Naive thymus-derived CD4-positive, alpha-beta T cell (primary cell): ENCODE data around the gene FNIP1. TPM values are rescaled to one million over a fixed set of nuclear protein-coding genes. Genes with fewer than 3 reads are reported as not detected.

ENCODE experiments used
- ATAC-seq: fragments of 150-1000 bp; cut with Tn5 transposase; 2 replicates; pipeline ENCODE4 v1.10.0; 2021; ENCODE audit warnings: mild to moderate bottlenecking, moderate library complexity
- CTCF ChIA-PET: fragments of 350-600 bp; sonication (Branson Sonifier 250); formaldehyde crosslinking; loops from one replicate; lab custom pipeline; 2021; ENCODE audit warnings: antibody characterized with exemption; lab: Charles Lee
- POLR2A ChIA-PET: fragments of 350-600 bp; sonication (Branson Sonifier 250); formaldehyde crosslinking; loops from one replicate; lab custom pipeline; 2021; ENCODE audit warnings: antibody characterized with exemption, inconsistent platforms; lab: Charles Lee
- DNase-seq, 9 donors: peaks; one replicate each; pipeline versions ENCODE4 v3.0.0 to v3.0.0-alpha.2; 2020 to 2022; ENCODE audit warnings: mixed read lengths in 1 of 9
- H3K27ac ChIP-seq: one replicate; pipeline ENCODE4 v1.7.0; 2013; ENCODE audit warnings: mild to moderate bottlenecking, low read depth, low read length, moderate library complexity
- H3K27me3 ChIP-seq, 2 donors: one replicate each; pipeline ENCODE4 v1.7.0; 2013; ENCODE audit warnings: low read length in 2 of 2, mild to moderate bottlenecking in 2 of 2, moderate library complexity in 2 of 2; ENCODE audit not compliant: control insufficient read depth in 2 of 2, insufficient read depth in 2 of 2
- H3K36me3 ChIP-seq, 3 experiments: 1 replicate in 2 of 3; 2 replicates in 1 of 3; pipeline ENCODE4 v1.7.0; 2013; ENCODE audit warnings: low read length in 3 of 3, mild to moderate bottlenecking in 3 of 3, moderate library complexity in 1 of 3; ENCODE audit not compliant: insufficient read depth in 3 of 3, control insufficient read depth in 2 of 3
- H3K4me1 ChIP-seq, 2 donors: one replicate each; pipeline ENCODE4 v1.7.0; 2013; ENCODE audit warnings: low read length in 2 of 2, mild to moderate bottlenecking in 2 of 2, moderate library complexity in 1 of 2; ENCODE audit not compliant: control insufficient read depth in 2 of 2, insufficient read depth in 2 of 2
- H3K4me3 ChIP-seq: 2 replicates; pipeline ENCODE4 v1.7.0; 2013; ENCODE audit warnings: mild to moderate bottlenecking, low read length
- H3K9me3 ChIP-seq, 3 experiments: 1 replicate in 2 of 3; 2 replicates in 1 of 3; pipeline ENCODE4 v1.7.0; 2013; ENCODE audit warnings: low read length in 3 of 3; ENCODE audit not compliant: control insufficient read depth in 2 of 3
- H3K27ac Mint-ChIP-seq, 9 donors: one replicate each; pipeline ENCODE4 v1.8.0; 2020 to 2022; ENCODE audit warnings: mixed read lengths in 9 of 9, mild to moderate bottlenecking in 8 of 9, moderate library complexity in 5 of 9, inconsistent platforms in 2 of 9
- H3K27me3 Mint-ChIP-seq, 5 donors: one replicate each; pipeline ENCODE4 v1.8.0; 2021 to 2022; ENCODE audit warnings: mixed read lengths in 5 of 5, mild to moderate bottlenecking in 1 of 5
- H3K36me3 Mint-ChIP-seq, 5 donors: one replicate each; pipeline ENCODE4 v1.8.0; 2020 to 2022; ENCODE audit warnings: mixed read lengths in 5 of 5, mild to moderate bottlenecking in 3 of 5, inconsistent platforms in 1 of 5
- H3K4me1 Mint-ChIP-seq, 7 donors: one replicate each; pipeline ENCODE4 v1.8.0; 2020 to 2022; ENCODE audit warnings: mixed read lengths in 7 of 7, mild to moderate bottlenecking in 3 of 7, inconsistent platforms in 1 of 7
- H3K4me3 Mint-ChIP-seq, 10 donors: one replicate each; pipeline ENCODE4 v1.8.0; 2020 to 2022; ENCODE audit warnings: mild to moderate bottlenecking in 10 of 10, mixed read lengths in 10 of 10, moderate library complexity in 6 of 10, inconsistent platforms in 2 of 10
- H3K9me3 Mint-ChIP-seq, 11 donors: one replicate each; pipeline ENCODE4 v1.8.0; 2020 to 2022; ENCODE audit warnings: mixed read lengths in 11 of 11, mild to moderate bottlenecking in 4 of 11, inconsistent platforms in 1 of 11, moderate library complexity in 1 of 11
- intact Hi-C, 2 donors: fragments of 100-400 bp; cut with micrococcal nuclease; formaldehyde crosslinking; loops; one replicate each; pipeline ENCODE4 v1.15.1; 2023
- polyA plus RNA-seq, 2 donors: library from polyadenylated mRNA; unstranded; fragments of 300-500 nt; fragmentation: Illumina TruSeq; gene quantifications; one replicate each; pipeline ENCODE4 v1.2.3, GENCODE V29; 2021
- total RNA-seq, 6 experiments: library from RNA in 5 of 6; stranded (reverse) in 5 of 6; gene quantifications; 1 replicate in 5 of 6; 2 replicates in 1 of 6; pipeline ENCODE4 v1.2.3 and lab custom pipeline; 2021 to 2026

Gene FNIP1
- total and polyA plus RNA-seq, 7 experiments from 2014 or later = 8.8 to 48.5 (median 30.6) TPM

DNA sequence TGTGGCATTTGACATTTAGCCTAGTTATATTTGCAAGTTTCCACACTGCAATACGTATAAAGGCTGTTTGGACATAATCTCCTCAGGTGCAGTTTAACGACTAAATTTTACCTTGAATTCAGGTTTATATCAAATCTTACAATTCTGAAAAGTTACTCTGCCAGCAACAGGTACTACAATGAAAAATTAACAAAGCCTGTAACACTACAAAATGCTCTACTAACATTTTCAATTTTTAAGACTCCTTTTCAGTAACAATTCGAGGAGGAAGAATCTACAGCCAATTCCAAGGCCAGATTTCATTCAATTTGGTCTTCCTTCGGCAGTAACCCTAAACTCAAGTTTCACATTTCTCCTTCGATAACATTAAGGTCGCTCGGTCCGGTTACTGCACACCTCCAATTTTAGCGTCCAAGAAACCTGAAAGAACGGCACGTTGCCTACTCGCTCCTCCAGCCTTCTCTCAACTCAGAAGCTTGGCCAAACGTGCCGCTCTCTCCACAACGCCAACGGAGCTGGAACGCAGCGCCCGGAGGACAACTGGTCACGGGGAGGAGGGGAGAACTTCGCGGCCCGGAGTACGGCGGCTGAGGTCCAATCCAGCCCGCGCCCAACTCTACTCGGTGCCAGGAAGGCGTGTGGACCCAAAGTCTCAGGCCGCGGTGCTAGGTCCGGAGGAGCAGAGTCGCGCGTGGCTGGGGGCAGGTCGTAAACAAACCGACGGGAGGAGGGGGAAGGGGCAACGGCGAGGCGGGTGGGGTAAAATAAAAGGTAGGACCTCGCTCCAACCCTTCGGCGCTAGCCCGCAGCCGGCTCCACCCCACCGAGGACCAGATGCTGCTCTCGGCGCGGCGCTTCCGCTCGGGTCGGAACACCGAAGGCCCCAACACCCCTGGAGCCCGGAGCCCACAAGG lies 681 bp downstream of the FNIP1 start:
- H3K4me3 ChIP-seq = peak overlapping the region; percentile 90
- ChIA-PET POLR2A (interaction anchor here (0.6 to 2.8 kb wide), 8 partner anchors 29 to 207 kb away, joined by 3 to 18 read pairs (median 4); partner anchors contain the start of gene RAPGEF6), CTCF (interaction anchor here (1.0 to 2.0 kb wide), 3 partner anchors 163 to 212 kb away, joined by 3 to 11 read pairs (median 3); no protein-coding TSS in a partner anchor)
- no peaks in the 10 kb centered on the region for H3K27me3 ChIP-seq
- DNase-seq (peak in 6 of 9 donors; percentile 4 to 40 (median 18)), ATAC-seq (peak; percentile 4)
- H3K36me3 ChIP-seq = peaks cover 0 to 8% (median 0%) of the 10 kb centered on the region in 3 experiments
- H3K9me3 Mint-ChIP-seq = peaks cover 0 to 1% (median 0%) of the 10 kb centered on the region in 11 donors
- peaks cover 0 to 22% (median 0%) of the 10 kb centered on the region in 5 donors for H3K36me3 Mint-ChIP-seq
- H3K27ac Mint-ChIP-seq = peak overlapping the region; percentile 92 to 98 (median 97)
- intact Hi-C loops = loop anchor here (2.0 to 10.0 kb wide), 11 partner anchors 206 to 1169 kb away; partner anchors contain the start of genes AFF4 (in 1 of the 2), CDC42SE2 (in 1 of the 2), GDF9 (in 1 of the 2) and HINT1 (in 1 of the 2)
- peaks cover 0 to 19% of the 10 kb centered on the region in 2 donors for H3K4me1 ChIP-seq
- H3K4me3 Mint-ChIP-seq = peak overlapping the region; percentile 88 to 99 (median 97)
- H3K9me3 ChIP-seq = no peaks in the 10 kb centered on the region
- peak overlapping the region; percentile 95 for H3K27ac ChIP-seq
- peaks cover 14 to 49% (median 43%) of the 10 kb centered on the region in 7 donors for H3K4me1 Mint-ChIP-seq
- peaks cover 0 to 7% (median 0%) of the 10 kb centered on the region in 5 donors for H3K27me3 Mint-ChIP-seq

GRCh38 chr5:131795228-131795627 lies 1.6 kb downstream of the FNIP1 start:
- peaks cover 0 to 26% (median 5%) of the 10 kb centered on the region in 5 donors for H3K36me3 Mint-ChIP-seq
- peak overlapping the region; percentile 26 for H3K4me3 ChIP-seq
- CTCF ChIA-PET = no interaction called here
- ATAC-seq (no peak), DNase-seq (peak in 1 of 9 donors; percentile 4)
- peaks cover 0 to 19% of the 10 kb centered on the region in 2 donors for H3K4me1 ChIP-seq
- peak overlapping the region; percentile 95 for H3K27ac ChIP-seq
- no peaks in the 10 kb centered on the region for H3K27me3 Mint-ChIP-seq
- peak overlapping the region; percentile 81 to 99 (median 96) for H3K4me3 Mint-ChIP-seq
- peaks cover 0 to 1% (median 0%) of the 10 kb centered on the region in 11 donors for H3K9me3 Mint-ChIP-seq
- no peaks in the 10 kb centered on the region for H3K9me3 ChIP-seq
- peaks cover 0 to 8% (median 0%) of the 10 kb centered on the region in 3 experiments for H3K36me3 ChIP-seq
- POLR2A ChIA-PET = no interaction called here
- H3K27me3 ChIP-seq = no peaks in the 10 kb centered on the region
- intact Hi-C loops = loop anchor here (5.0 to 10.0 kb wide), 9 partner anchors 207 to 1170 kb away; partner anchors contain the start of genes AFF4 (in 1 of the 2), CDC42SE2 (in 1 of the 2), GDF9 (in 1 of the 2) and KIF3A (in 1 of the 2)
- H3K27ac Mint-ChIP-seq = peak overlapping the region; percentile 60 to 98 (median 85)
- H3K4me1 Mint-ChIP-seq = peaks cover 23 to 59% (median 52%) of the 10 kb centered on the region in 7 donors

GRCh38 chr5:131794586-131794985 lies 2.2 kb downstream of the FNIP1 start:
- Mint-ChIP-seq H3K36me3 (peaks cover 0 to 27% (median 8%) of the 10 kb centered on the region in 5 donors), H3K27me3 (no peaks in the 10 kb centered on the region), H3K4me3 (peak overlapping the region; percentile 75 to 99 (median 87)), H3K4me1 (peaks cover 23 to 62% (median 56%) of the 10 kb centered on the region in 7 donors), H3K9me3 (peaks cover 0 to 1% (median 0%) of the 10 kb centered on the region in 11 donors), H3K27ac (peak overlapping the region in 6 of 9 donors; percentile 1 to 98 (median 40))
- intact Hi-C loops = loop anchor here in 1 of 2 donors (10.0 kb wide), 3 partner anchors 350 to 1170 kb away; partner anchors contain the start of genes AFF4 and KIF3A
- Histone ChIP-seq H3K4me3 (no peak overlapping the region), H3K36me3 (peaks cover 0 to 8% (median 0%) of the 10 kb centered on the region in 3 experiments), H3K9me3 (no peaks in the 10 kb centered on the region), H3K27me3 (no peaks in the 10 kb centered on the region), H3K4me1 (peaks cover 0 to 19% of the 10 kb centered on the region in 2 donors), H3K27ac (no peak overlapping the region)
- DNase-seq = no peak
- POLR2A ChIA-PET = no interaction called here
- CTCF ChIA-PET = no interaction called here
- ATAC-seq = no peak

GRCh38 chr5:131792896-131793295 lies 3.9 kb downstream of the FNIP1 start:
- CTCF ChIA-PET = no interaction called here
- intact Hi-C loops = loop anchor here in 1 of 2 donors (10.0 kb wide), 3 partner anchors 348 to 1172 kb away; partner anchors contain the start of genes AFF4 and KIF3A
- peaks cover 0 to 1% (median 0%) of the 10 kb centered on the region in 11 donors for H3K9me3 Mint-ChIP-seq
- Histone ChIP-seq H3K36me3 (peaks cover 0 to 8% (median 0%) of the 10 kb centered on the region in 3 experiments), H3K27me3 (no peaks in the 10 kb centered on the region), H3K4me3 (no peak overlapping the region), H3K27ac (no peak overlapping the region), H3K4me1 (peaks cover 2 to 19% of the 10 kb centered on the region in 2 donors), H3K9me3 (no peaks in the 10 kb centered on the region)
- H3K27me3 Mint-ChIP-seq = no peaks in the 10 kb centered on the region
- H3K27ac Mint-ChIP-seq = peak overlapping the region in 1 of 9 donors; percentile 25
- peak overlapping the region in 1 of 10 donors; percentile 29 for H3K4me3 Mint-ChIP-seq
- peaks cover 26 to 73% (median 66%) of the 10 kb centered on the region in 7 donors for H3K4me1 Mint-ChIP-seq
- POLR2A ChIA-PET = no interaction called here
- ATAC-seq = no peak
- peaks cover 2 to 35% (median 12%) of the 10 kb centered on the region in 5 donors for H3K36me3 Mint-ChIP-seq
- no peak for DNase-seq

GRCh38 chr5:131791866-131792265 lies 5.0 kb downstream of the FNIP1 start:
- H3K27me3 ChIP-seq = no peaks in the 10 kb centered on the region
- peaks cover 11 to 13% of the 10 kb centered on the region in 2 donors for H3K4me1 ChIP-seq
- Mint-ChIP-seq H3K27me3 (no peaks in the 10 kb centered on the region), H3K9me3 (peaks cover 0 to 1% (median 0%) of the 10 kb centered on the region in 11 donors), H3K27ac (no peak overlapping the region), H3K4me3 (no peak overlapping the region), H3K4me1 (peaks cover 36 to 84% (median 76%) of the 10 kb centered on the region in 7 donors), H3K36me3 (peaks cover 5 to 38% (median 13%) of the 10 kb centered on the region in 5 donors)
- ATAC-seq (no peak), DNase-seq (no peak)
- intact Hi-C loops = loop anchor here in 1 of 2 donors (10.0 kb wide), 3 partner anchors 347 to 1173 kb away; partner anchors contain the start of genes AFF4 and KIF3A
- POLR2A ChIA-PET = no interaction called here
- H3K9me3 ChIP-seq = no peaks in the 10 kb centered on the region
- H3K4me3 ChIP-seq = no peak overlapping the region
- H3K36me3 ChIP-seq = peaks cover 0 to 8% (median 0%) of the 10 kb centered on the region in 3 experiments
- CTCF ChIA-PET = no interaction called here
- H3K27ac ChIP-seq = no peak overlapping the region

GRCh38 chr5:131790550-131790949 lies 6.3 kb downstream of the FNIP1 start:
- Histone ChIP-seq H3K4me1 (peaks cover 11 to 12% of the 10 kb centered on the region in 2 donors), H3K36me3 (no peaks in the 10 kb centered on the region), H3K27ac (no peak overlapping the region), H3K4me3 (no peak overlapping the region), H3K27me3 (no peaks in the 10 kb centered on the region), H3K9me3 (no peaks in the 10 kb centered on the region)
- ChIA-PET CTCF (no interaction called here), POLR2A (no interaction called here)
- intact Hi-C loops = loop anchor here in 1 of 2 donors (10.0 kb wide), 3 partner anchors 346 to 1174 kb away; partner anchors contain the start of genes AFF4 and KIF3A
- Mint-ChIP-seq H3K4me3 (peak overlapping the region in 1 of 10 donors; percentile 14), H3K9me3 (peaks cover 0 to 1% (median 0%) of the 10 kb centered on the region in 11 donors), H3K27me3 (no peaks in the 10 kb centered on the region), H3K4me1 (peaks cover 34 to 86% (median 78%) of the 10 kb centered on the region in 7 donors), H3K27ac (no peak overlapping the region), H3K36me3 (peaks cover 5 to 34% (median 13%) of the 10 kb centered on the region in 5 donors)
- ATAC-seq (no peak), DNase-seq (no peak)
